Ovary (tissue), 3 donors: ENCODE measurements around the gene TMEM9.

Source experiments
- CTCF ChIP-seq, 3 donors: fragments of 450-650 bp in 2 of 3; fragments of 200-600 bp in 1 of 3; IDR thresholded peaks; one replicate each; pipeline versions ENCODE4 v1.5.1 to v1.8.0; 2016 to 2022; ENCODE audit warnings: antibody characterized with exemption in 3 of 3, mild to moderate bottlenecking in 1 of 3
- EP300 ChIP-seq: sonication (generic); formaldehyde crosslinking; IDR thresholded peaks from one replicate; pipeline ENCODE4 v1.6.1; 2017; ENCODE audit warnings: antibody characterized with exemption
- POLR2A ChIP-seq: fragments of 450-650 bp; IDR thresholded peaks from one replicate; pipeline ENCODE4 v1.6.1; 2017; ENCODE audit warnings: antibody characterized with exemption, mild to moderate bottlenecking, moderate library complexity
- donor health status: DM: no; HTN: no; CAD: no.

- TF ChIP-seq CTCF (IDR thresholded peaks at IDR 0.05) (no peak), EP300 (no peak), POLR2A (no peak)
Observed at GRCh38 chr1:201115390-201115937, 38.8 kb downstream of the TMEM9 start.
